Peyer's patch (tissue), 4 donors: ENCODE data around the gene AMTN.

Source experiments
- POLR2A ChIP-seq, 2 donors: fragments of 450-650 bp; IDR thresholded peaks; one replicate each; pipeline ENCODE4 v1.5.1; 2017; ENCODE audit warnings: antibody characterized with exemption in 2 of 2, mild to moderate bottlenecking in 2 of 2, moderate library complexity in 2 of 2
- TF ChIP-seq, protein P1 (sequence below), 6 experiments: fragments of 450-650 bp in 4 of 6; fragments of 200-600 bp in 2 of 6; sonication (generic) in 1 of 6; IDR thresholded peaks; one replicate each; pipeline ENCODE4 v1.5.1; 2017 to 2019; ENCODE audit warnings: antibody characterized with exemption in 6 of 6, mild to moderate bottlenecking in 3 of 6, moderate library complexity in 1 of 6

DNA sequence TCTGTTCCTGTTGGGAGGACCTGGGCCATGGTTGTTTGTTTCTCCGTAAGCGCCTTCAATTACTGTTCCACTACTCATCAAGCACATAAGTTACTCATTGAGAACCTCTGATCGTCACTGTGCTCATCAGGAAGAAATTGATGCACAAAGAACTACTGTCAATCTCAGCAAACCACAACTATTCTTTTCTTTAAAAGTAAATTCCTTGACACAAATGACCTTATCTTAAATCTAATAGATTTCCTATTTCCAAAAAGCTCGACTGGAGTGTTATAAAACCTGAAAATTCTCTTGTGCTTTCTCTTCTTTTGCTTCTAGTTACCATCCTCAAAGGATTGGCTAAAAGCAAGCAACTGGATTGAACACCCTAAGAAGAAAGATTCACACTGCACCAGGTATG, 46.5 kb upstream of the AMTN start, which contains the start of gene MUC7:
- TF ChIP-seq, protein P1, sequence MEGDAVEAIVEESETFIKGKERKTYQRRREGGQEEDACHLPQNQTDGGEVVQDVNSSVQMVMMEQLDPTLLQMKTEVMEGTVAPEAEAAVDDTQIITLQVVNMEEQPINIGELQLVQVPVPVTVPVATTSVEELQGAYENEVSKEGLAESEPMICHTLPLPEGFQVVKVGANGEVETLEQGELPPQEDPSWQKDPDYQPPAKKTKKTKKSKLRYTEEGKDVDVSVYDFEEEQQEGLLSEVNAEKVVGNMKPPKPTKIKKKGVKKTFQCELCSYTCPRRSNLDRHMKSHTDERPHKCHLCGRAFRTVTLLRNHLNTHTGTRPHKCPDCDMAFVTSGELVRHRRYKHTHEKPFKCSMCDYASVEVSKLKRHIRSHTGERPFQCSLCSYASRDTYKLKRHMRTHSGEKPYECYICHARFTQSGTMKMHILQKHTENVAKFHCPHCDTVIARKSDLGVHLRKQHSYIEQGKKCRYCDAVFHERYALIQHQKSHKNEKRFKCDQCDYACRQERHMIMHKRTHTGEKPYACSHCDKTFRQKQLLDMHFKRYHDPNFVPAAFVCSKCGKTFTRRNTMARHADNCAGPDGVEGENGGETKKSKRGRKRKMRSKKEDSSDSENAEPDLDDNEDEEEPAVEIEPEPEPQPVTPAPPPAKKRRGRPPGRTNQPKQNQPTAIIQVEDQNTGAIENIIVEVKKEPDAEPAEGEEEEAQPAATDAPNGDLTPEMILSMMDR (IDR thresholded peaks at IDR 0.05): no peak
- TF ChIP-seq POLR2A (IDR thresholded peaks at IDR 0.05): no peak
